B cell (primary cell): ENCODE measurements around the gene MAGI2. TPM values are rescaled to one million over a fixed set of nuclear protein-coding genes. Genes with fewer than 3 reads are reported as not detected.

ENCODE experiments used
- ATAC-seq: fragments of 200-7000 bp; cut with Tn5 transposase; one replicate; pipeline ENCODE4 v1.10.0; 2021; ENCODE audit warnings: low read depth, mild to moderate bottlenecking, moderate number of reproducible peaks, moderate library complexity
- CTCF ChIA-PET: fragments of 350-600 bp; sonication (Branson Sonifier 250); formaldehyde crosslinking; loops from one replicate; lab custom pipeline; 2021; ENCODE audit warnings: antibody characterized with exemption, inconsistent platforms; lab: Charles Lee
- POLR2A ChIA-PET: fragments of 350-600 bp; sonication (Branson Sonifier 250); formaldehyde crosslinking; loops from one replicate; lab custom pipeline; 2021; ENCODE audit warnings: antibody characterized with exemption; lab: Charles Lee
- DNase-seq: peaks from one replicate; pipeline ENCODE4 v3.0.0; 2013
- H2AFZ ChIP-seq: 2 replicates; pipeline ENCODE4 v1.6.1; 2012; ENCODE audit warnings: mild to moderate bottlenecking, low read depth, low read length; ENCODE audit not compliant: insufficient read depth, poor library complexity, severe bottlenecking
- H3K27ac ChIP-seq, 2 donors: 1 replicate in 1 of 2; 2 replicates in 1 of 2; pipeline ENCODE4 v1.5.1; 2012 to 2013; ENCODE audit warnings: low read length in 2 of 2, mild to moderate bottlenecking in 2 of 2, moderate library complexity in 1 of 2
- H3K27me3 ChIP-seq, 4 experiments: fragments of 200-600 bp in 1 of 4; sonication (generic) in 1 of 4; replicated peaks in 1 of 4; 1 replicate in 2 of 4; 2 replicates in 2 of 4; pipeline versions ENCODE4 v1.6.1 to v1.7.0; 2013 to 2016; ENCODE audit warnings: low read length in 3 of 4, mild to moderate bottlenecking in 2 of 4, mixed read lengths in 1 of 4, moderate library complexity in 1 of 4; ENCODE audit not compliant: insufficient read depth in 4 of 4, control insufficient read depth in 3 of 4; ENCODE audit errors: control extremely low read depth in 1 of 4
- H3K36me3 ChIP-seq, 2 experiments: replicated peaks in 1 of 2; 1 replicate in 1 of 2; 2 replicates in 1 of 2; pipeline versions ENCODE4 v1.6.1 to v1.7.1; 2013; ENCODE audit warnings: low read length in 1 of 2; ENCODE audit not compliant: insufficient read depth in 2 of 2, control insufficient read depth in 1 of 2; ENCODE audit errors: control extremely low read depth in 1 of 2, extremely low read depth in 1 of 2
- H3K4me1 ChIP-seq, 2 donors: fragments of 200-600 bp in 1 of 2; sonication (generic) in 1 of 2; 1 replicate in 1 of 2; 2 replicates in 1 of 2; pipeline versions ENCODE4 v1.5.1 to v1.6.1; 2013 to 2017; ENCODE audit warnings: low read length in 2 of 2; ENCODE audit not compliant: control insufficient read depth in 2 of 2, insufficient read depth in 2 of 2
- H3K4me2 ChIP-seq: replicated peaks from 2 replicates; pipeline ENCODE3; 2012; ENCODE audit warnings: mild to moderate bottlenecking, low read depth, low read length; ENCODE audit not compliant: poor library complexity, severe bottlenecking
- H3K4me3 ChIP-seq, 5 experiments: fragments of 200-600 bp in 1 of 5; sonication (generic) in 1 of 5; 1 replicate in 3 of 5; 2 replicates in 2 of 5; pipeline versions ENCODE4 v1.5.1 to v1.7.0; 2011 to 2016; ENCODE audit warnings: low read length in 4 of 5, mild to moderate bottlenecking in 4 of 5, low read depth in 2 of 5, control low read depth in 1 of 5, moderate library complexity in 1 of 5; ENCODE audit not compliant: insufficient read depth in 1 of 5; ENCODE audit errors: control extremely low read depth in 1 of 5, extremely low read depth in 1 of 5
- H3K79me2 ChIP-seq: fragments of 200-600 bp; sonication (generic); one replicate; pipeline ENCODE4 v1.6.0; 2016; ENCODE audit warnings: low read length; ENCODE audit not compliant: control insufficient read depth, insufficient read depth
- H3K9ac ChIP-seq: fragments of 200-600 bp; sonication (generic); 2 replicates; pipeline ENCODE4 v1.6.1; 2017; ENCODE audit warnings: mild to moderate bottlenecking, low read length, moderate library complexity
- H3K9me3 ChIP-seq, 3 donors: one replicate each; pipeline versions ENCODE4 v1.6.1 to v1.7.1; 2013; ENCODE audit warnings: low read length in 2 of 3; ENCODE audit not compliant: control insufficient read depth in 2 of 3, insufficient read depth in 1 of 3; ENCODE audit errors: control extremely low read depth in 1 of 3
- H4K20me1 ChIP-seq: 2 replicates; pipeline ENCODE4 v1.6.0; 2012; ENCODE audit warnings: mild to moderate bottlenecking, low read length; ENCODE audit not compliant: insufficient read depth, control insufficient read depth, poor library complexity, severe bottlenecking
- H3K27ac Mint-ChIP-seq: one replicate; pipeline ENCODE4 v1.8.0; 2021; ENCODE audit warnings: mixed read lengths
- H3K27me3 Mint-ChIP-seq: one replicate; pipeline ENCODE4 v1.8.0; 2021; ENCODE audit warnings: mixed read lengths
- H3K4me1 Mint-ChIP-seq: one replicate; pipeline ENCODE4 v1.8.0; 2021; ENCODE audit warnings: mixed read lengths
- H3K4me3 Mint-ChIP-seq: one replicate; pipeline ENCODE4 v1.8.0; 2021; ENCODE audit warnings: mixed read lengths
- H3K9me3 Mint-ChIP-seq: one replicate; pipeline ENCODE4 v1.8.0; 2022; ENCODE audit warnings: mixed read lengths; ENCODE audit not compliant: insufficient read depth
- EZH2 ChIP-seq: IDR thresholded peaks from 2 replicates; pipeline ENCODE4 v1.6.1; 2012; ENCODE audit warnings: borderline replicate concordance, low read depth, mild to moderate bottlenecking, moderate library complexity, low read length; ENCODE audit not compliant: insufficient read depth, poor library complexity, severe bottlenecking
- WGBS: methylation state at CpG from one replicate; pipeline ENCODE4 v1.1.5; 2013; ENCODE audit warnings: missing lambda C conversion rate; ENCODE audit not compliant: insufficient coverage; 5-methylcytosine and 5-hydroxymethylcytosine counted together
- intact Hi-C: fragments of 100-400 bp; cut with micrococcal nuclease; formaldehyde crosslinking; loops from one replicate; pipeline ENCODE4 v1.10.0; 2022
- polyA plus RNA-seq: library from polyadenylated mRNA; depleted of rRNA; stranded (reverse); fragments of >200 nt; gene quantifications from 2 replicates; pipeline ENCODE4 v1.2.3, GENCODE V29; 2012
- total RNA-seq, 2 donors: library from RNA; stranded (reverse); fragments of 120-200 nt in 1 of 2; gene quantifications; 1 replicate in 1 of 2; 2 replicates in 1 of 2; pipeline versions ENCODE4 v1.2.3 to v1.2.4, GENCODE V29; 2013 to 2022
- TF ChIP-seq, protein P1 (sequence below): fragments of 200-600 bp; IDR thresholded peaks from one replicate; pipeline ENCODE4 v1.8.0; 2022; ENCODE audit warnings: antibody characterized with exemption, mild to moderate bottlenecking

The MAGI2 gene
- total and polyA plus RNA-seq, 2 donors (not counting 1 experiment from before 2014, with no cell fraction given) = 0.16 to 0.64 TPM

DNA sequence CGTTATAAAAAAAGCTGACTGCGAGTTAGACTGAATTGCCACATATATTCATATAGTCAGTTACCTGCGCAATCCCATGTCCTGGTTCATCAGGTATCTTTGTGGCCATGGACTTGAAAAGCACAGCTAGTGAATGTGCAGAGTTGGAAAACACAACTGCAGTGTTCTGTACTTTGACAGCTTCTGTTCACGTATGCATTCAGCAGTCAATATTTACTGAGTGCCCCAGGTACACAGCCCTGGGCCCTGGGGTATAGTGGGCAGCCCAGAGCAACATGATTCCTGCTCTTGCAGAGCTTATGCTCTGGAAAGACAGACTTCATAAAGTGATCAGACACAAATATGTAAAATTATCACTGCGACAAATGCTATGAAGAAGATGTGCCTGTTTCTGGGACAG is 1341.0 kb downstream of the MAGI2 start:
- 96% methylated on average over 5 of the region's 5 CpGs for WGBS
- Mint-ChIP-seq H3K27me3 (peaks cover 56% of the 10 kb centered on the region), H3K4me1 (no peaks in the 10 kb centered on the region), H3K9me3 (no peaks in the 10 kb centered on the region), H3K27ac (no peak overlapping the region), H3K4me3 (no peak overlapping the region)
- Histone ChIP-seq H3K79me2 (no peaks in the 10 kb centered on the region), H4K20me1 (no peaks in the 10 kb centered on the region), H3K4me2 (no peak overlapping the region), H3K9ac (no peak overlapping the region), H3K9me3 (peaks cover 0 to 4% (median 0%) of the 10 kb centered on the region in 3 donors), H3K4me1 (no peaks in the 10 kb centered on the region), H3K36me3 (no peaks in the 10 kb centered on the region), H2AFZ (no peak overlapping the region), H3K4me3 (no peak overlapping the region), H3K27ac (no peak overlapping the region), H3K27me3 (peaks cover 0 to 8% (median 3%) of the 10 kb centered on the region in 4 experiments)
- POLR2A ChIA-PET = no interaction called here
- DNase-seq = no peak
- intact Hi-C loops = no loop called here
- CTCF ChIA-PET = no interaction called here
- TF ChIP-seq, protein P1, sequence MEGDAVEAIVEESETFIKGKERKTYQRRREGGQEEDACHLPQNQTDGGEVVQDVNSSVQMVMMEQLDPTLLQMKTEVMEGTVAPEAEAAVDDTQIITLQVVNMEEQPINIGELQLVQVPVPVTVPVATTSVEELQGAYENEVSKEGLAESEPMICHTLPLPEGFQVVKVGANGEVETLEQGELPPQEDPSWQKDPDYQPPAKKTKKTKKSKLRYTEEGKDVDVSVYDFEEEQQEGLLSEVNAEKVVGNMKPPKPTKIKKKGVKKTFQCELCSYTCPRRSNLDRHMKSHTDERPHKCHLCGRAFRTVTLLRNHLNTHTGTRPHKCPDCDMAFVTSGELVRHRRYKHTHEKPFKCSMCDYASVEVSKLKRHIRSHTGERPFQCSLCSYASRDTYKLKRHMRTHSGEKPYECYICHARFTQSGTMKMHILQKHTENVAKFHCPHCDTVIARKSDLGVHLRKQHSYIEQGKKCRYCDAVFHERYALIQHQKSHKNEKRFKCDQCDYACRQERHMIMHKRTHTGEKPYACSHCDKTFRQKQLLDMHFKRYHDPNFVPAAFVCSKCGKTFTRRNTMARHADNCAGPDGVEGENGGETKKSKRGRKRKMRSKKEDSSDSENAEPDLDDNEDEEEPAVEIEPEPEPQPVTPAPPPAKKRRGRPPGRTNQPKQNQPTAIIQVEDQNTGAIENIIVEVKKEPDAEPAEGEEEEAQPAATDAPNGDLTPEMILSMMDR = no peak
- no peak for TF ChIP-seq EZH2
- ATAC-seq = no peak

DNA sequence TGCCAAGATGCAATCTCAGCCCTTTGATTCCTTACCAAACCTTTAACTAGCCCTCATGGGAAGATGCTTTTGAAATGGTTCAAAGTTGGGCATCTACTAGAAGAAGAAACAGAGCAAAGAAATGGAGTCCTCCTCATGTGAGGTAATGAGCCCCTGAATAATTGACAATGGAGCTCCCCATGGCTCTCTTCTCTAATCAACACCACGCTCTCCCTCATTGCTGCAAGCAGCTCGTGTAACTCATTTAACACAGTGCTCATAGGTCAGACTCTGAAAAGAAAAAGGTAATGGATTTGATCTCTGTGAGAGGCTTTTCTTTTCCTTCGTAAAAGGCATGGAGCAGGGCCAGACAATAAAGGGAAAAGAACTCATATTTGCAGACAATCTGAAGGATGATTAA is 1342.1 kb downstream of the MAGI2 start:
- no peak overlapping the region for H3K4me3 Mint-ChIP-seq
- no peak overlapping the region for H3K27ac Mint-ChIP-seq
- Histone ChIP-seq H3K4me2 (no peak overlapping the region), H3K9ac (no peak overlapping the region), H3K4me1 (no peaks in the 10 kb centered on the region), H4K20me1 (no peaks in the 10 kb centered on the region), H3K4me3 (no peak overlapping the region), H3K79me2 (no peaks in the 10 kb centered on the region), H2AFZ (no peak overlapping the region), H3K36me3 (no peaks in the 10 kb centered on the region), H3K27me3 (peaks cover 0 to 5% (median 1%) of the 10 kb centered on the region in 4 experiments), H3K27ac (no peak overlapping the region), H3K9me3 (peaks cover 0 to 4% (median 0%) of the 10 kb centered on the region in 3 donors)
- no peaks in the 10 kb centered on the region for H3K4me1 Mint-ChIP-seq
- intact Hi-C loops = no loop called here
- 80% methylated on average over 1 of the region's 3 CpGs for WGBS
- no peak for TF ChIP-seq EZH2
- TF ChIP-seq, protein P1 = no peak
- no peak for DNase-seq
- ChIA-PET CTCF (no interaction called here), POLR2A (no interaction called here)
- peaks cover 55% of the 10 kb centered on the region for H3K27me3 Mint-ChIP-seq
- no peak for ATAC-seq
- no peaks in the 10 kb centered on the region for H3K9me3 Mint-ChIP-seq
